Vagina (tissue), 2 donors: ENCODE data around the gene TWNK.

Experiments used
- POLR2AphosphoS5 ChIP-seq, 2 donors: sonication (generic); formaldehyde crosslinking; IDR thresholded peaks; one replicate each; pipeline ENCODE4 v1.9.0; 2017; ENCODE audit warnings: antibody characterized with exemption in 2 of 2, mild to moderate bottlenecking in 2 of 2, low read depth in 1 of 2; ENCODE audit not compliant: insufficient read depth in 1 of 2
- TF ChIP-seq, protein P1 (sequence below), 3 experiments: fragments of 450-650 bp in 2 of 3; fragments of 200-600 bp in 1 of 3; sonication (generic) in 1 of 3; IDR thresholded peaks; one replicate each; pipeline ENCODE4 v1.5.1; 2017 to 2019; ENCODE audit warnings: antibody characterized with exemption in 3 of 3, mild to moderate bottlenecking in 2 of 3, moderate library complexity in 2 of 3

DNA sequence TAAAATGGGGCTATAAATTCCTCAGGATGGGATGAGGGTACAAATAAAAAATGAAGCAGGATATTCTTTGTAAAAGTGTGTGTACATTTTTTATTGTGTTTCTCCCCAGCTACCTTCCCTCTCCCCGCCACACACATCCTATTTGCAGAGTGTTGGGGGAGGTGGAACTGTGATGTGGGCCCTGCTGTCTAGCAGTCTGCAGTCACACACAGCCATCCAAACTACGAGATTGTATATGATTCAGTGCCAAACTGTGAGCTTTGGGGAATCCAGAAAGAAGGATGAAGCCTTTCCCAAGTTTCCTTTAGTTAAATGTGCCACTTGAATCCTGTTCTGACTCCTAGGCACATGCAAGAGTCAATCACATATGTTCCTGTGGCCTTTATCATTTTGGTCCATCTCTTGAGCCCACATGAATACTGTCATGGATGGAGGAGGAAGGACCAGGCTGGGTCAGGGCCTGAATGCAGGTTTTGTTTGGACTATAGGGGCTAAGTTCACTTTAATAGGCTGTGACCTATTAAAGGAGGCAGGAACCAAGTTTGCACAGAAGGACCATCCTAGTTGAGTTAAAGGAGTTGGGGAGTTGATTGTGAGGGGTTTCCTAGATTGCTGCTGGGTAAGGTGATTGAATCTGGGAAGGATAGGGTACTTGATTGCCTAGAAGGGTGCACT lies 19.1 kb upstream of the TWNK start:
- TF ChIP-seq, protein P1, sequence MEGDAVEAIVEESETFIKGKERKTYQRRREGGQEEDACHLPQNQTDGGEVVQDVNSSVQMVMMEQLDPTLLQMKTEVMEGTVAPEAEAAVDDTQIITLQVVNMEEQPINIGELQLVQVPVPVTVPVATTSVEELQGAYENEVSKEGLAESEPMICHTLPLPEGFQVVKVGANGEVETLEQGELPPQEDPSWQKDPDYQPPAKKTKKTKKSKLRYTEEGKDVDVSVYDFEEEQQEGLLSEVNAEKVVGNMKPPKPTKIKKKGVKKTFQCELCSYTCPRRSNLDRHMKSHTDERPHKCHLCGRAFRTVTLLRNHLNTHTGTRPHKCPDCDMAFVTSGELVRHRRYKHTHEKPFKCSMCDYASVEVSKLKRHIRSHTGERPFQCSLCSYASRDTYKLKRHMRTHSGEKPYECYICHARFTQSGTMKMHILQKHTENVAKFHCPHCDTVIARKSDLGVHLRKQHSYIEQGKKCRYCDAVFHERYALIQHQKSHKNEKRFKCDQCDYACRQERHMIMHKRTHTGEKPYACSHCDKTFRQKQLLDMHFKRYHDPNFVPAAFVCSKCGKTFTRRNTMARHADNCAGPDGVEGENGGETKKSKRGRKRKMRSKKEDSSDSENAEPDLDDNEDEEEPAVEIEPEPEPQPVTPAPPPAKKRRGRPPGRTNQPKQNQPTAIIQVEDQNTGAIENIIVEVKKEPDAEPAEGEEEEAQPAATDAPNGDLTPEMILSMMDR (IDR thresholded peaks at IDR 0.05) = no peak
- no peak for TF ChIP-seq POLR2AphosphoS5 (IDR thresholded peaks at IDR 0.05; ENCODE audit: insufficient read depth in 1 of 2, low read depth in 1 of 2)
